ENCODE measurements around the gene ANKRD29. TPM values are rescaled to one million over a fixed set of nuclear protein-coding genes. Genes with fewer than 3 reads are reported as not detected.

ANKRD29 gene
- total and polyA plus RNA-seq, 7 donors: 0.57 to 2.1 (median 1.1) TPM

- H3K36me3 ChIP-seq (ENCODE audit: insufficient read depth in 1 of 2, low read depth in 1 of 2): no peaks in the 10 kb centered on the region
- no peaks in the 10 kb centered on the region for H3K27me3 ChIP-seq (ENCODE audit: insufficient read depth in 3 of 3, low read length in 2 of 3)
- no peak overlapping the region for H3K4me3 ChIP-seq
- 87 to 90% (median 87%) methylated on average over 2 of the region's 2 CpGs for WGBS, 3 donors
- no peak overlapping the region for H3K27ac ChIP-seq
- ATAC-seq (no peak), DNase-seq (no peak)
- intact Hi-C loops (cut with DNase I): no loop called here
- no peaks in the 10 kb centered on the region for H3K4me1 ChIP-seq
- TF ChIP-seq CTCF (IDR thresholded peaks at IDR 0.05): no peak
- peaks cover 5% of the 10 kb centered on the region for H3K9me3 ChIP-seq
Measured at GRCh38 chr18:23646282-23646681, 16.4 kb downstream of the ANKRD29 start.

- peaks cover 5% of the 10 kb centered on the region for H3K9me3 ChIP-seq
- H3K27me3 ChIP-seq (ENCODE audit: insufficient read depth in 3 of 3, low read length in 2 of 3): no peaks in the 10 kb centered on the region
- no peak overlapping the region for H3K4me3 ChIP-seq
- intact Hi-C loops (cut with DNase I): no loop called here
- H3K4me1 ChIP-seq: no peaks in the 10 kb centered on the region
- H3K27ac ChIP-seq: no peak overlapping the region
- WGBS, 3 donors: 65 to 71% (median 69%) methylated on average over 4 of the region's 4 CpGs
- H3K36me3 ChIP-seq (ENCODE audit: insufficient read depth in 1 of 2, low read depth in 1 of 2): no peaks in the 10 kb centered on the region
- ATAC-seq (no peak), DNase-seq (no peak)
- no peak for TF ChIP-seq CTCF (IDR thresholded peaks at IDR 0.05)
Measured at GRCh38 chr18:23645568-23646175, 17.0 kb downstream of the ANKRD29 start.

GRCh38 chr18:23643815-23644490 lies 18.8 kb downstream of the ANKRD29 start:
- no peak for DNase-seq
- Histone ChIP-seq H3K27ac (no peak overlapping the region), H3K4me1 (no peaks in the 10 kb centered on the region), H3K9me3 (peaks cover 5% of the 10 kb centered on the region), H3K27me3 (ENCODE audit: insufficient read depth in 3 of 3, low read length in 2 of 3) (no peaks in the 10 kb centered on the region), H3K36me3 (ENCODE audit: insufficient read depth in 1 of 2, low read depth in 1 of 2) (no peaks in the 10 kb centered on the region), H3K4me3 (no peak overlapping the region)
- whole genome bisulfite sequencing, 3 donors: 61 to 78% (median 75%) methylated on average over 2 of the region's 2 CpGs
- no peak for TF ChIP-seq CTCF (IDR thresholded peaks at IDR 0.05)
- intact Hi-C loops (cut with DNase I): no loop called here
- no peak for ATAC-seq

GRCh38 chr18:23641937-23642666 lies 20.6 kb downstream of the ANKRD29 start:
- no peak overlapping the region for H3K27ac ChIP-seq
- TF ChIP-seq CTCF (IDR thresholded peaks at IDR 0.05): no peak
- H3K27me3 ChIP-seq (ENCODE audit: insufficient read depth in 3 of 3, low read length in 2 of 3): no peaks in the 10 kb centered on the region
- peaks cover 5% of the 10 kb centered on the region for H3K9me3 ChIP-seq
- intact Hi-C loops (cut with DNase I): no loop called here
- DNase-seq (no peak), ATAC-seq (no peak)
- no peak overlapping the region for H3K4me3 ChIP-seq
- no peaks in the 10 kb centered on the region for H3K4me1 ChIP-seq
- WGBS, 3 donors: 83 to 90% (median 85%) methylated on average over 11 of the region's 11 CpGs
- H3K36me3 ChIP-seq (ENCODE audit: insufficient read depth in 1 of 2, low read depth in 1 of 2): no peaks in the 10 kb centered on the region

All from psoas muscle (tissue), 8 donors.